Suprapubic skin (tissue), 4 donors: Measurements from ENCODE around the gene PARVA. TPM values are rescaled to one million over a fixed set of nuclear protein-coding genes. Genes with fewer than 3 reads are reported as not detected.
A peak's percentile ranks its signal among the peaks of the same experiment; 100 is the strongest.

Experiments used
- DNase-seq, 2 donors: peaks; one replicate each; pipeline ENCODE4 v3.0.0-alpha.2; 2019; ENCODE audit warnings: low spot score in 2 of 2
- H3K27ac ChIP-seq: fragments of 200-600 bp; sonication (generic); one replicate; pipeline ENCODE4 v1.5.1; 2019
- H3K27me3 ChIP-seq: fragments of 200-600 bp; sonication (generic); one replicate; pipeline ENCODE4 v1.5.1; 2019
- H3K36me3 ChIP-seq: fragments of 200-600 bp; sonication (generic); one replicate; pipeline ENCODE4 v1.5.1; 2019
- H3K4me1 ChIP-seq: fragments of 200-600 bp; sonication (generic); one replicate; pipeline ENCODE4 v1.5.1; 2019
- H3K4me3 ChIP-seq: fragments of 200-600 bp; sonication (generic); one replicate; pipeline ENCODE4 v1.5.1; 2019; ENCODE audit warnings: mild to moderate bottlenecking
- H3K9me3 ChIP-seq: fragments of 200-600 bp; sonication (generic); one replicate; pipeline ENCODE4 v1.5.1; 2019
- CTCF ChIP-seq, 2 donors: fragments of 200-600 bp in 1 of 2; fragments of 450-650 bp in 1 of 2; sonication (generic) in 1 of 2; IDR thresholded peaks; one replicate each; pipeline ENCODE4 v1.5.1; 2016 to 2019; ENCODE audit warnings: antibody characterized with exemption in 2 of 2, mild to moderate bottlenecking in 1 of 2, moderate library complexity in 1 of 2
- EP300 ChIP-seq: sonication (generic); formaldehyde crosslinking; IDR thresholded peaks from one replicate; pipeline ENCODE4 v1.6.1; 2017; ENCODE audit warnings: antibody characterized with exemption
- POLR2A ChIP-seq, 2 donors: fragments of 450-650 bp; IDR thresholded peaks; one replicate each; pipeline ENCODE4 v1.6.1; 2017; ENCODE audit warnings: antibody characterized with exemption in 2 of 2, mild to moderate bottlenecking in 2 of 2, moderate library complexity in 2 of 2
- POLR2AphosphoS5 ChIP-seq, 3 donors: sonication (generic); formaldehyde crosslinking; IDR thresholded peaks; one replicate each; pipeline ENCODE4 v1.6.1; 2017; ENCODE audit warnings: antibody characterized with exemption in 3 of 3
- WGBS: methylation state at CpG from one replicate; pipeline ENCODE4 v1.1.5; 2018; 5-methylcytosine and 5-hydroxymethylcytosine counted together
- total RNA-seq, 4 donors: library from RNA; depleted of rRNA; stranded (reverse); fragments of >200 nt; gene quantifications; one replicate each; pipeline ENCODE4 v1.1.0, GENCODE V29; 2016

PARVA gene
- total RNA-seq, 4 donors from 2014 or later, result 16.7 to 26.2 (median 21.4) TPM

GRCh38 chr11:12372111-12372510 is 5.3 kb upstream of the PARVA start:
- WGBS, result 85% methylated on average over 1 of the region's 1 CpG
- TF ChIP-seq POLR2AphosphoS5 (IDR thresholded peaks at IDR 0.05) (no peak), POLR2A (IDR thresholded peaks at IDR 0.05) (no peak), CTCF (IDR thresholded peaks at IDR 0.05) (no peak), EP300 (no peak)
- Histone ChIP-seq H3K4me1 (peaks cover 1% of the 10 kb centered on the region), H3K27me3 (no peaks in the 10 kb centered on the region), H3K4me3 (no peak overlapping the region), H3K9me3 (no peaks in the 10 kb centered on the region), H3K27ac (no peak overlapping the region), H3K36me3 (no peaks in the 10 kb centered on the region)
- no peak for DNase-seq

GRCh38 chr11:12375720-12376119 is 1.7 kb upstream of the PARVA start:
- Histone ChIP-seq H3K4me3 (no peak overlapping the region), H3K36me3 (no peaks in the 10 kb centered on the region), H3K9me3 (no peaks in the 10 kb centered on the region), H3K4me1 (peaks cover 4% of the 10 kb centered on the region), H3K27me3 (no peaks in the 10 kb centered on the region), H3K27ac (no peak overlapping the region)
- no peak for DNase-seq
- TF ChIP-seq POLR2A (IDR thresholded peaks at IDR 0.05), result no peak
- no peak for TF ChIP-seq CTCF (IDR thresholded peaks at IDR 0.05)
- TF ChIP-seq EP300, result no peak
- TF ChIP-seq POLR2AphosphoS5 (IDR thresholded peaks at IDR 0.05), result no peak
- WGBS, result 72% methylated on average over 6 of the region's 7 CpGs

- peaks cover 4% of the 10 kb centered on the region for H3K4me1 ChIP-seq
- TF ChIP-seq POLR2A (IDR thresholded peaks at IDR 0.05), result no peak
- peak in 1 of 3 donors; percentile 21 for TF ChIP-seq POLR2AphosphoS5 (IDR thresholded peaks at IDR 0.05)
- no peaks in the 10 kb centered on the region for H3K27me3 ChIP-seq
- no peaks in the 10 kb centered on the region for H3K36me3 ChIP-seq
- peak overlapping the region; percentile 65 for H3K4me3 ChIP-seq
- peak overlapping the region; percentile 91 for H3K27ac ChIP-seq
- no peaks in the 10 kb centered on the region for H3K9me3 ChIP-seq
- 62% methylated on average over 14 of the region's 14 CpGs for WGBS
- no peak for DNase-seq
These were observed 901 bp upstream of the PARVA start for GRCh38 chr11:12376259-12377081.

- peak overlapping the region; percentile 65 for H3K4me3 ChIP-seq
- peaks cover 4% of the 10 kb centered on the region for H3K4me1 ChIP-seq
- H3K9me3 ChIP-seq, result no peaks in the 10 kb centered on the region
- H3K27me3 ChIP-seq, result no peaks in the 10 kb centered on the region
- no peaks in the 10 kb centered on the region for H3K36me3 ChIP-seq
- TF ChIP-seq EP300 (no peak), POLR2A (IDR thresholded peaks at IDR 0.05) (no peak), POLR2AphosphoS5 (IDR thresholded peaks at IDR 0.05) (peak in 2 of 3 donors; percentile 43 to 50), CTCF (IDR thresholded peaks at IDR 0.05) (no peak)
- peak; percentile 80 to 87 for DNase-seq
- 3% methylated on average over 51 of the region's 76 CpGs for WGBS
- H3K27ac ChIP-seq, result peak overlapping the region; percentile 91
These were observed 638 bp downstream of the PARVA start for GRCh38 chr11:12377824-12378593.

- H3K9me3 ChIP-seq, result no peaks in the 10 kb centered on the region
- TF ChIP-seq CTCF (IDR thresholded peaks at IDR 0.05) (no peak), POLR2AphosphoS5 (IDR thresholded peaks at IDR 0.05) (no peak), EP300 (no peak), POLR2A (IDR thresholded peaks at IDR 0.05) (no peak)
- no peak for DNase-seq
- peaks cover 4% of the 10 kb centered on the region for H3K4me1 ChIP-seq
- H3K4me3 ChIP-seq, result no peak overlapping the region
- 85% methylated on average over 9 of the region's 9 CpGs for WGBS
- H3K27ac ChIP-seq, result no peak overlapping the region
- no peaks in the 10 kb centered on the region for H3K27me3 ChIP-seq
- H3K36me3 ChIP-seq, result no peaks in the 10 kb centered on the region
These were observed 3.4 kb downstream of the PARVA start for GRCh38 chr11:12380565-12381325.
